Hematopoietic multipotent progenitor cell treated with erythropoietin and hydrocortisone succinate and interleukin-3 and kit ligand, for 15 days (in vitro differentiated cells): ENCODE results near the gene TOR3A.
A peak's percentile ranks its signal among the peaks of the same experiment; 100 is the strongest.

ENCODE experiments used
- DNase-seq: peaks from one replicate; pipeline ENCODE4 v3.0.0-alpha.2; 2015; ENCODE audit warnings: low spot score

Gene TOR3A

GRCh38 chr1:179077396-179077795 lies 4.5 kb upstream of the TOR3A start:
- DNase-seq: no peak

- DNase-seq: peak; percentile 81
Measured at GRCh38 chr1:179079113-179079761, 2.6 kb upstream of the TOR3A start.

GRCh38 chr1:179080866-179081686 lies 794 bp upstream of the TOR3A start:
- no peak for DNase-seq

GRCh38 chr1:179082333-179082998 lies 596 bp downstream of the TOR3A start:
- peak; percentile 38 for DNase-seq

DNA sequence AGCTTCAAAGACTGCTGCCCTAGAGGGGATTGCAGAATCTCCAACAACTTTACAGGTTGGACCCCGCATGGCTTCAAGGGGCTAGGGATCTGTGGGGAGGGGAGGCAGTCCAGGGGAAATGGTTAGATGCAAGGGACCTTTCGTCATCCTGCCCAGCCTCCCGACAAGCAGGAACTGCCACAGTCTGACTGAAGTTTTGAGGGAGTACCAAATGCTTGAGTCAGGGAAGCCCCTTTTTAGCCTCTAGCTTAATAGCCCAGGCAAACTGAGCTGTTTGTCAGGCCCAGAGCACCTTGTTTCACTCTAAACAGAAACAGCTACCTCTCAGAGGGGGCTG lies 1.1 kb downstream of the TOR3A start:
- DNase-seq: no peak

- DNase-seq: no peak
Measured at GRCh38 chr1:179083533-179083932, 1.7 kb downstream of the TOR3A start.

- no peak for DNase-seq
Measured at GRCh38 chr1:179087665-179088064, 5.8 kb downstream of the TOR3A start.

GRCh38 chr1:179089827-179090482 lies 8.1 kb downstream of the TOR3A start:
- no peak for DNase-seq

DNA sequence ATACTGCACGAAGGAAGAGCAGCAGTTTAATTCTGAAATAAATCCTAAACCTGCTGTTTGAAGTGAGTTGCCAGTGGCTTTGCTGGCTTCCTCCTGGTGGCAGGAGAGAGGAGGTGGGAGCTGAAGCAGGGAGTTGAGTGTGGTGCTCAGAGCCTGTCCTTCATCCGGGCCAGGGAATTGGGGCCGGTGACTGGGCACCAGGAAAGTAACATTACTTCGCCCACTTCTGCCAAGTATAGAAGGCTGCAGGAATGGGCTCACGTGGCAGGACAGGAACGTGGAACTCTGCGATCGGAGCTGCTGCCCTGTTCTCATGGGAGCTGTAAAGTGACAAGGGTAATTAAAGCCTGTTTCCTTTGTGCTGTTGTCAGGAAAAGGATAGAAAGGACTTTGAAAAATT lies 8.7 kb downstream of the TOR3A start:
- no peak for DNase-seq

GRCh38 chr1:179090923-179091322 lies 9.1 kb downstream of the TOR3A start:
- DNase-seq: no peak

DNA sequence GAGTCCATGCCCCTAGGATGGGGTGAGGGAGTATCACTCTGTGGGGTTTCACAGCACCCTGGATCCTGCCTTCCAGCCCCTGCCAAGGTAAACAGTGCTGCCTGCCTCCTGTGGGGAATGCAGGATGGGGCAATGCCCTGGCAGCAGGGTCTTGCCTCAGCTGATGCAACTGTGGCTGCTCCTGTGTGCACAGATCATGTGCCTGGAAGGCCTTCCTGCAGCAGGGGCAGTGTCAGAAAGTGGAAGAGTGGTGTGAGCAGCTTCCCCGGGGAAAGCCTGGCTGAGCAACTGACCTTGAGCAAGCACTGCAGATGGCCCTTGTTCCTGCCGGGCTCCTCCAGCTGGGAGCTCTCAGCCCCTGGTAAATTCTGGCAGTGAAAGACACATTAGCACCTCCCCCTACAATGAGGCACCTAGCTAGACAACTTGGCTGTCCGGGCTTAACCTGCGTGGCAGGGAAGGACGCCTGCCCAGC lies 9.9 kb downstream of the TOR3A start:
- no peak for DNase-seq

- no peak for DNase-seq
Measured at GRCh38 chr1:179092896-179093461, 11.1 kb downstream of the TOR3A start.

GRCh38 chr1:179094818-179095217 lies 12.9 kb downstream of the TOR3A start:
- no peak for DNase-seq

GRCh38 chr1:179095377-179095776 lies 13.5 kb downstream of the TOR3A start:
- no peak for DNase-seq

GRCh38 chr1:179095924-179096323 lies 14.1 kb downstream of the TOR3A start:
- no peak for DNase-seq

GRCh38 chr1:179099891-179100290 lies 18.0 kb downstream of the TOR3A start:
- DNase-seq: no peak

GRCh38 chr1:179101566-179101965 lies 19.7 kb downstream of the TOR3A start:
- DNase-seq: no peak

- no peak for DNase-seq
Measured at GRCh38 chr1:179103999-179104398, 22.1 kb downstream of the TOR3A start.

GRCh38 chr1:179104611-179105250 lies 22.9 kb downstream of the TOR3A start:
- DNase-seq: no peak

DNA sequence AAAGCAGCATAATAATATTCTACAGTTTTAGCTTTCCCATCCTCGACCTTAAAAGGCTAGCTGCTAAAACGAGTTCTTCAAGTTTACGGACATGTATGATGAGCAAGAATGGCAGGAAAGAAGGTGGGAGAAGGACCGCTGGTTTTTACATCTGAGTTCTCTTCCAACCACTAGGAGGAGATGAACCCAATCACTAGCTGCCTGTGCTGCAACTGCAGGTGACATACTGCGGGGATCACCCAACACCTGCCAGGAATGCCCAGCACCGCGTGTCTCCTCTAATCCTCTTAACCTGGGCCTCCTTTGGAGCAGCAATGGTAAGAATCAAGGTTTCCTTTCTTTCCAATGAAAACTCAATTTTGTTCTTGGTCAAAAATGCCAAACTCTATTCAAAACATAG lies 23.5 kb downstream of the TOR3A start:
- DNase-seq: no peak

- DNase-seq: no peak
Measured at GRCh38 chr1:179107706-179108629, 26.1 kb downstream of the TOR3A start.
